Measurements from ENCODE around the gene UNKL.
A peak's percentile ranks its signal among the peaks of the same experiment; 100 is the strongest.

UNKL gene

GRCh38 chr16:1348441-1348840 is 66.1 kb downstream of the UNKL start:
- DNase-seq (ENCODE audit: low spot score), result no peak
- no peak overlapping the region for H3K27ac ChIP-seq
- TF ChIP-seq, protein P1, sequence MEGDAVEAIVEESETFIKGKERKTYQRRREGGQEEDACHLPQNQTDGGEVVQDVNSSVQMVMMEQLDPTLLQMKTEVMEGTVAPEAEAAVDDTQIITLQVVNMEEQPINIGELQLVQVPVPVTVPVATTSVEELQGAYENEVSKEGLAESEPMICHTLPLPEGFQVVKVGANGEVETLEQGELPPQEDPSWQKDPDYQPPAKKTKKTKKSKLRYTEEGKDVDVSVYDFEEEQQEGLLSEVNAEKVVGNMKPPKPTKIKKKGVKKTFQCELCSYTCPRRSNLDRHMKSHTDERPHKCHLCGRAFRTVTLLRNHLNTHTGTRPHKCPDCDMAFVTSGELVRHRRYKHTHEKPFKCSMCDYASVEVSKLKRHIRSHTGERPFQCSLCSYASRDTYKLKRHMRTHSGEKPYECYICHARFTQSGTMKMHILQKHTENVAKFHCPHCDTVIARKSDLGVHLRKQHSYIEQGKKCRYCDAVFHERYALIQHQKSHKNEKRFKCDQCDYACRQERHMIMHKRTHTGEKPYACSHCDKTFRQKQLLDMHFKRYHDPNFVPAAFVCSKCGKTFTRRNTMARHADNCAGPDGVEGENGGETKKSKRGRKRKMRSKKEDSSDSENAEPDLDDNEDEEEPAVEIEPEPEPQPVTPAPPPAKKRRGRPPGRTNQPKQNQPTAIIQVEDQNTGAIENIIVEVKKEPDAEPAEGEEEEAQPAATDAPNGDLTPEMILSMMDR (conservative IDR thresholded peaks at IDR 0.05; ENCODE audit: low read depth), result no peak
- ChIA-PET POLR2A (ENCODE audit: low non-redundant PET) (no interaction called here), CTCF (no interaction called here)

DNA sequence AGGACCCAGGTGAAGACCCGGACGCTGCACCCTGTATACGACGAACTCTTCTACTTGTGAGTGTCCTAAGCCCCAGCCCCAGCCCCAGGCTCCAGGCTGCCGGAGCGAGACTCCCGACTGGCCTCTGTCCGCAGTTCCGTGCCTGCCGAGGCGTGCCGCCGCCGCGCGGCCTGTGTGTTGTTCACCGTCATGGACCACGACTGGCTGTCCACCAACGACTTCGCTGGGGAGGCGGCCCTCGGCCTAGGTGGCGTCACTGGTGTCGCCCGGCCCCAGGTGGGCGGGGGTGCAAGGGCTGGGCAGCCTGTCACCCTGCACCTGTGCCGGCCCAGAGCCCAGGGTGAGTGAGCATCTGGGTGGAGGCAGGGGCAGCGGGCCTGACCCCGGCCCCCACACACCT is 66.5 kb downstream of the UNKL start:
- TF ChIP-seq, protein P1 (conservative IDR thresholded peaks at IDR 0.05; ENCODE audit: low read depth), result no peak
- ChIA-PET CTCF (interaction anchor here (0.6 to 2.2 kb wide), 3 partner anchors 16 to 100 kb away, joined by 3 to 13 read pairs (median 4); no protein-coding TSS in a partner anchor), POLR2A (ENCODE audit: low non-redundant PET) (no interaction called here)
- DNase-seq (ENCODE audit: low spot score), result no peak
- H3K27ac ChIP-seq, result no peak overlapping the region

DNA sequence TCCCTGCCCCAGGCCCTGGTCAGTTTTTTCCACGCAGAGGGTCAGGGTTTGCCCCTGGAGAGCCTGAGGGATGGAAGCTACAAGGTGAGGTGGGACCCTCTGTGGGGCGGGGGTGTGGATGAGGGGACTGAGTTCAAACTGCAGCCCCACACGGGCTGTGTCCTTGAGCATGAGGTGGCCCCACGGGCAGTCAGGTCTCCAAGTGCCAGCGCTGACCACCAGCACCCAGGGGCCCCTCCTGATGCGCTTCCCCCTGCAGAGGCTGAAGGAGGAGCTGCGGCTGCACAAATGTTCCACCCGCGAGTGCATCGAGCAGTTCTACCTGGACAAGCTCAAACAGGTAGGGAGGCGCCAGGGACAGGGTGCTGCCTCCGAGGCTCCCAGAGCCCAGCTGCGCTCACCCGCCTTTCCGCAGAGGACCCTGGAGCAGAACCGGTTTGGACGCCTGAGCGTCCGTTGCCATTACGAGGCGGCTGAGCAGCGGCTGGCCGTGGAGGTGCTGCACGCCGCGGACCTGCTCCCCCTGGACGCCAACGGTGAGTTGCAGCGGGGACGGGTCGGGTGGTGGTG is 67.1 kb downstream of the UNKL start:
- ChIA-PET POLR2A (ENCODE audit: low non-redundant PET) (interaction anchor here (0.5 kb wide), 1 partner anchor 20 kb away, joined by 3 read pairs; no protein-coding TSS in a partner anchor), CTCF (interaction anchor here (0.6 to 2.2 kb wide), 4 partner anchors 15 to 412 kb away, joined by 3 to 13 read pairs (median 4); no protein-coding TSS in a partner anchor)
- TF ChIP-seq, protein P1 (conservative IDR thresholded peaks at IDR 0.05; ENCODE audit: low read depth), result no peak

DNA sequence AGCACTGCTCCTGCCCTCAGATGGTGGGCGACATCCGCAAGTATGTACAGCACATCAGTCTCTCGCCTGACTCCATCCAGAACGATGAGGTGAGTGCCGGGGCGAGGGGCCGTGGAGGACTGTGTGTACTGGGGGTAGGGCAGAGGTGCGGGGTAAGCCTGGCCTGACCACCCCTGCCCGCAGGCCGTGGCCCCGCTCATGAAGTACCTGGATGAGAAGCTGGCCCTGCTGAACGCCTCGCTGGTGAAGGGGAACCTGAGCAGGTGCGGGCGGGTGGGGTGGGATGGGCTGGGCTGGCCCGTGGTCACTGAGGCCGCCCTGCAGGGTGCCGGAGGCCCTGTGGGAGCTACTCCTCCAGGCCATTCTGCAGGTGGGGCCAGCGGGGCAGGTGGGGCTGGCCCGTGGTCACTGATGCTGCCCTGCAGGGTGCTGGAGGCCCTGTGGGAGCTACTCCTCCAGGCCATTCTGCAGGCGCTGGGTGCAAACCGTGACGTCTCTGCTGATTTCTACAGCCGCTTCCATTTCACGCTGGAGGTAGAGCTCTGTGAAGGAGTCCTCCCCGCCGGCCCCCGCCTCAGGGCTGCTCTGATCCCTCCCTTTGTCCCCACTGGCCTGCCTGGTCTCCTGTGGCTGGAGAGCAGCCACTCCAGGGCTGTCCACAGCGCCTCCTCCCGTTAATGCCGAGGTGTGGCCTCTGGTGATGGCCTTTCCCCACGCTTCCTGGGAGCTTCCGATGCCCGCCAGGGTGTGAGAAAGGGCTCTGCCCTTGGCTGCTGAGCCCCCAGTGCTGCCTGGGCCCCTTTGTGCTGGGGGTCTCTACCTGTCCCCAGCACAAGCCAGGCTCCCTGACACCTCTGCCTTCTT is 67.8 kb downstream of the UNKL start:
- no peak for DNase-seq (ENCODE audit: low spot score)
- no peak overlapping the region for H3K27ac ChIP-seq
- TF ChIP-seq, protein P1 (conservative IDR thresholded peaks at IDR 0.05; ENCODE audit: low read depth), result 0 out of 2 replicates have a peak, but pooled peaks have one; percentile 13
- ChIA-PET POLR2A (ENCODE audit: low non-redundant PET) (interaction anchor here (0.5 to 0.7 kb wide), 2 partner anchors 21 to 42 kb away, joined by 3 read pairs; no protein-coding TSS in a partner anchor), CTCF (interaction anchor here (0.7 to 2.2 kb wide), 2 partner anchors 17 to 413 kb away, joined by 3 to 13 read pairs; no protein-coding TSS in a partner anchor)

More for the DNA sequence above, 67.1 kb downstream of the UNKL start:
- no peak for DNase-seq (ENCODE audit: low spot score)
- H3K27ac ChIP-seq, result no peak overlapping the region

DNA sequence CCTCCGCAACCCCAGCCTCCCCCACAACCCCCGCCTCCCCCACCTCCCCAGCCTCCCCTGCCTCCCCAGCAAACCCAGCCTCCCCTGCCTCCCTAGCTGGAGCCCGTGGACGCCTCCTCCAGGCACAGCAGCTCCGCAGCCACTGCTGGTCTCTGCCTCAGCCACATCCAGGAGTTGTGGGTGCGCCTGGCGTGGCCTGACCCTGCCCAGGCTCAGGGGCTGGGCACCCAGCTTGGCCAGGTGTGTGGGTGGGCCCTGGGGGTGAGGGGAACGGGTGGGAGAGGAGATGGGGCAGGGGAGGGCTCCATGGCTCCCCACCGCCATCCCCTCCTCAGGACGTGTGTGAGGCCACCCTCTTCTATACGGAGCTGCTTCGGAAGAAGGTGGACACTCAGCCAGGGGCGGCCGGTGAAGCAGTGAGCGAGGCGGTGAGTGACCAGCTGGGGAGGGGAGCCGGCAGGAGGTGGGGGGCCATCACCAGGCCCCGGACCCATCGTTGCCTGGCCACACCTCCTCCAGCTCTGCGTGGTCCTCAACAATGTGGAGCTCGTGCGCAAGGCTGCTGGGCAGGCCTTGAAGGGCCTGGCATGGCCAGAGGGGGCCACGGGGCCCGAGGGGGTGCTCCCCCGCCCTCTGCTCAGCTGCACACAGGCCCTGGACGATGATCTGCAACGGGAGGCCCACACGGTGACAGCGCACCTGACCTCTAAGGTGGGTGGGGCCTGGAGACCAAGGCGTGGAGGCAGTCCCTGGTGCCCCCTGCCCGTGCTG is 68.7 kb downstream of the UNKL start:
- no peak for DNase-seq (ENCODE audit: low spot score)
- ChIA-PET CTCF (interaction anchor here (0.6 to 2.2 kb wide), 2 partner anchors 18 to 456 kb away, joined by 3 to 13 read pairs; no protein-coding TSS in a partner anchor), POLR2A (ENCODE audit: low non-redundant PET) (interaction anchor here (0.7 kb wide), 1 partner anchor 41 kb away, joined by 3 read pairs; no protein-coding TSS in a partner anchor)
- TF ChIP-seq, protein P1 (conservative IDR thresholded peaks at IDR 0.05; ENCODE audit: low read depth), result no peak
- no peak overlapping the region for H3K27ac ChIP-seq

- ChIA-PET POLR2A (ENCODE audit: low non-redundant PET) (no interaction called here), CTCF (no interaction called here)
- DNase-seq (ENCODE audit: low spot score), result no peak
- TF ChIP-seq, protein P1 (conservative IDR thresholded peaks at IDR 0.05; ENCODE audit: low read depth), result no peak
- H3K27ac ChIP-seq, result no peak overlapping the region
Observed at GRCh38 chr16:1345087-1345486, 69.4 kb downstream of the UNKL start.
